ENCODE measurements around the gene IQGAP1.
A peak's percentile ranks its signal among the peaks of the same experiment; 100 is the strongest.

IQGAP1 gene

GRCh38 chr15:90400005-90400758 is 12.1 kb downstream of the IQGAP1 start:
- DNase-seq (ENCODE audit: extremely low read depth, low read depth): no peak
- peak overlapping the region; percentile 23 for H3K4me3 ChIP-seq (replicated peaks; ENCODE audit: low read depth, low read length)
- TF ChIP-seq CTCF (IDR thresholded peaks at IDR 0.05; ENCODE audit: low read depth, low read length, missing control alignments): no peak

GRCh38 chr15:90400759-90401314 is 12.8 kb downstream of the IQGAP1 start:
- DNase-seq (ENCODE audit: extremely low read depth, low read depth): peak; percentile 97
- H3K4me3 ChIP-seq (replicated peaks; ENCODE audit: low read depth, low read length): peak overlapping the region; percentile 23
- TF ChIP-seq CTCF (IDR thresholded peaks at IDR 0.05; ENCODE audit: low read depth, low read length, missing control alignments): no peak

GRCh38 chr15:90401495-90401894 is 13.5 kb downstream of the IQGAP1 start:
- TF ChIP-seq CTCF (IDR thresholded peaks at IDR 0.05; ENCODE audit: low read depth, low read length, missing control alignments): no peak
- no peak overlapping the region for H3K4me3 ChIP-seq (replicated peaks; ENCODE audit: low read depth, low read length)
- no peak for DNase-seq (ENCODE audit: extremely low read depth, low read depth)

- DNase-seq (ENCODE audit: extremely low read depth, low read depth): peak; percentile 68
- no peak overlapping the region for H3K4me3 ChIP-seq (replicated peaks; ENCODE audit: low read depth, low read length)
- no peak for TF ChIP-seq CTCF (IDR thresholded peaks at IDR 0.05; ENCODE audit: low read depth, low read length, missing control alignments)
These were observed 14.2 kb downstream of the IQGAP1 start for GRCh38 chr15:90402223-90402622.

GRCh38 chr15:90402767-90403166 is 14.7 kb downstream of the IQGAP1 start:
- TF ChIP-seq CTCF (IDR thresholded peaks at IDR 0.05; ENCODE audit: low read depth, low read length, missing control alignments): no peak
- no peak overlapping the region for H3K4me3 ChIP-seq (replicated peaks; ENCODE audit: low read depth, low read length)
- DNase-seq (ENCODE audit: extremely low read depth, low read depth): no peak

- TF ChIP-seq CTCF (IDR thresholded peaks at IDR 0.05; ENCODE audit: low read depth, low read length, missing control alignments): no peak
- no peak for DNase-seq (ENCODE audit: extremely low read depth, low read depth)
These were observed 17.1 kb downstream of the IQGAP1 start for GRCh38 chr15:90405055-90405607.

More at GRCh38 chr15:90405055-90405607, 17.1 kb downstream of the IQGAP1 start:
- H3K4me3 ChIP-seq (replicated peaks; ENCODE audit: low read depth, low read length): no peak overlapping the region
